H1 (cell line): Measurements from ENCODE around the gene GKN2. TPM values are rescaled to one million over a fixed set of nuclear protein-coding genes. Genes with fewer than 3 reads are reported as not detected.

Experiments used
- CBX8 ChIP-seq: fragments of 300-800, 300-1000 bp; sonication (generic); IDR thresholded peaks from 2 replicates; pipeline ENCODE4 v1.7.1; 2016; ENCODE audit warnings: low read depth, low read length, borderline replicate concordance
- JUND ChIP-seq: IDR thresholded peaks from 2 replicates; pipeline ENCODE4 v1.6.1; 2011; ENCODE audit warnings: mild to moderate bottlenecking, improper control_type of control experiment, low read length
- KDM4A ChIP-seq: IDR thresholded peaks from one replicate; pipeline ENCODE4 v1.7.1; 2012; ENCODE audit warnings: low read depth, mild to moderate bottlenecking, moderate library complexity, low read length, inconsistent platforms; ENCODE audit not compliant: severe bottlenecking
- TAF7 ChIP-seq: optimal IDR thresholded peaks from 2 replicates; pipeline ENCODE3; 2011; ENCODE audit warnings: low read depth, mild to moderate bottlenecking, inconsistent platforms, low read length, moderate library complexity, borderline replicate concordance
- TBP ChIP-seq: IDR thresholded peaks from 2 replicates; pipeline ENCODE4 v1.6.1; 2011; ENCODE audit warnings: low read depth, low read length, improper control_type of control experiment
- polyA plus RNA-seq, 7 experiments: library from polyadenylated mRNA; depleted of rRNA in 3 of 7; stranded (reverse) in 5 of 7; unstranded in 2 of 7; fragments of >200 nt in 5 of 7; fragments of 200-250 nt in 2 of 7; gene quantifications; 1 replicate in 5 of 7; 2 replicates in 1 of 7; 4 replicates in 1 of 7; pipeline versions ENCODE4 v1.2.1 to v1.2.3, GENCODE V29; 2011 to 2013; ENCODE audit warnings: missing spikeins in 2 of 7, mixed read lengths in 2 of 7
- total RNA-seq: library from RNA; stranded (reverse); fragmentation: NEBNext Ultra II Directional; extraction: Animal tissue kit (Norgen Biotek cat#: 25700); gene quantifications from 2 replicates; pipeline ENCODE4 v1.2.1, GENCODE V29; 2021

Gene GKN2
- total and polyA plus RNA-seq, 2 of the 8 experiments (the other 6 are each of a cell fraction or from before 2014, with no cell fraction given) = not detected

- TF ChIP-seq CBX8 (no peak), JUND (no peak), TBP (no peak), KDM4A (no peak), TAF7 (no peak)
Measured at GRCh38 chr2:68980956-68981355, 28.3 kb upstream of the GKN2 start (continued).
